GM18507 (cell line): ENCODE results near the gene WFDC1.

ENCODE experiments used
- DNase-seq: peaks from one replicate; pipeline ENCODE4 v3.0.0; 2011; ENCODE audit warnings: low read depth; ENCODE audit not compliant: insufficient read length; ENCODE audit errors: extremely low spot score
- FAIRE-seq: peaks from 2 replicates; lab custom pipeline; 2011; peaks lifted over from hg19 to GRCh38; lab: Jason Lieb, UNC

The WFDC1 gene

DNA sequence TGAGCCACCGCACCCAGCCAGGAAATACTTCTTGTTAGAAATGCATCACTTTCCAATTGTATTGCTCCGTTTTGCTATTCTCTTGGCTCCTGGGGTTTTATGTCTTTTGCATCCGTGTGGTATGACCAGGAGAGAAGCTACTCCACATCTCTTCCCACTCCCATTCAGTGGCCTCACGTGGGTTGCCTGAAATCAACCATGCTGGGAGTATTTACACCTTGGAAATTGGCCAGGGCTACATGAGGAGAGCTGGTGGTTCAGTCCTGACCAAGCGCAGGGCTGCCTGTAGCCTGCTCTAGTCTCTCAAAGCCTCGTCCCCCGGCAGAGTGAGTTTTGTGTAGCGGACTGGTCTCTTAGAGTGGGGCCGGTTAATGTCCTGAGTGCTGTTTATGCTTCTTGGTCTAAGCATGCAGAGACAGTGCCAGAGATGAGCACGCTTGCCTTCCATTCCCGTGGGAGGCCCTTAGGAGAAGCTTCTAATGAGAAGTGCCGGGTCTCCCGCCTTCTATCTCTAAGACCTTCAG is 3.8 kb downstream of the WFDC1 start:
- no peak for FAIRE-seq
- DNase-seq = no peak

DNA sequence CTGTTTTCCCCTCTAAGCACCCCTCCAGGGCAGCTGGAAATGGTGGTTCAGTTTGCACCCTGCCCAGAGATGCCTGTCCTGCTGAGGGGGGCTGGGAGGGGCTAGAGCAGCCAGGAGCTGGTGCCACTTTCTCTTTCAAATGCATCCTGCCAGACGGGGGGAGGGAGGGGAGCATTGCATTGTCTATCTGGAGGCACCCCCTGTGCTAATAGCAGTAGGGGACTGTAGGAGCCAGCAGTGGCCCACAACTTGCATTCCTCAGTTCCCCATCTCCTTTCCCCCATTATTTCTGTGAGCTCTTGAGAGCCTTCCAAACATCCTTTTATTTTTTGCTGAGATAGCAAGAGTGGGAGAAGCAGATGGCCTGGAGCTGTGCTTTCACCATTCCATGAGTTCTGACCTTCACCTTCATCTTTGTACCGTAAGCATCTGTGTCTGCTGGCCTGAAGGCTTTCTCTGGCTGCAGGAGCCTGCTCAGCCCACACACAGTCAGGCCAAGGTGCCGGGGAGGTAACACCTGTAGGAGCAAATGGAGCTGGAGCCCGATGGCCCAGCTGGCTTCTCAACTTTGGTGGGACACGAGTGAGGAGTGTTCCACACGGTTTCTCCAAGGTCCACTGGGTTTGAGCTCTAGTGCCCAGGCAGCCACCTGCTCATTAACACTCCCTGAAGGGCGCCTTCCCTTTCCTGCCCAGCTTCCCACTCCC is 5.2 kb downstream of the WFDC1 start:
- DNase-seq (no peak), FAIRE-seq (no peak)

DNA sequence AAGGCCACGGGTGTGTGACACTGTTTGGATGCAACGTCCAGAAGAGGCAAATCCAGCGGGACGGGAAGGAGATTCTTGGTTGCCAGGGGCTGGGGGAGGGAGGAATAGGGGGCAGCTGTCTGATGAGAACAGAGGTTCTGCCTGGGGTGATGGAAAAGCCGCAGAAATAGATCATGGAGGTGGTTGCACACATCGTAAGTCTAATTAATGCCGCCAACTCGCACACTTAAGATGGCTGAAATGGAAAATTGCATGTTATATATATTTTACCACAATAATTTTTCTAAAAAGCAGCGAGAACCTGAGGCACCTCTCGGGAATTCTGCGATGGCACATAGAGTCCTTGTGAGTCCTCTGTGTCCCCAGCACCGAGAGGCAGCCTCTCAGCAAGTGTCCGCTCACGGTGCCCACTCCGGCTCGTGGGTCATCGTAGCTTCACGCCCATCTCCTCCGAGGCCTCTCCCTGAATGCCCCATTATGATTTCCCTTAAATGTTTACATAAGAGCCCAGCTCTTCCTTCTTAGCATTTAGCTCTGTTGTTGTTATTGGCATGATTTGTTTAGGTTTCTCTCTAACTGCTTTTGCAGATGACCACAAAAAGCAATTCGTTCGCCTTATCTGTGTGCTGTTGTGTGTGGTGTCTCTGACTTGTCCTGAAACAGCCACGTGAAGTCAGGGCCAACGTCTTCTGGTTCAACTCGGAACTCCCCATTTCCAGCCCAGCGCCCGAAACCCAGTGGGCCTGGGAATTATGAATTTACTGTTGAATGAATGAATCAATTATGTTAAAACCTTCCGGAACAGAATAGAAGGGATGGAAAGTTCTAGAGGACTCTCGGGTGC is 7.7 kb downstream of the WFDC1 start:
- no peak for DNase-seq
- FAIRE-seq = no peak

DNA sequence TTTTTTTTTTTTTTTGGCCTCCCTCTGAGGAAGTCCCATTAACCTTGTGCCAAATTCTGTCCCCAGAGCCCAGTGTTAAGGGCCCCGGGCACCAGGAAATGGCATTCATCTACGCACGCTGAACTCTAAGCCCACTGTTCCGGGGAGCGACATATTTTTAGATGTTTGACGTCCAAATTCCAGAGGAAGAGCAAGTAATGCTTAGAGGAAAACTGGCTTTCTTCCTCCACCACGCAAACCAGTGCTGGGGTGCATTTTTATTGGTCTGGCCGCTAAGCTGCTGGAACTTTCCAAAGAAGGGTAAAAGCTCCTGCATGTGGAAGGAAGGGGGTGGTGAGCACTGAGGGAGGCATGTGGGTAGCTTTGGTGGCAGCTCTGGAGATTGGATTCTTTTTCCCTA is 8.3 kb downstream of the WFDC1 start:
- DNase-seq (no peak), FAIRE-seq (no peak)

DNA sequence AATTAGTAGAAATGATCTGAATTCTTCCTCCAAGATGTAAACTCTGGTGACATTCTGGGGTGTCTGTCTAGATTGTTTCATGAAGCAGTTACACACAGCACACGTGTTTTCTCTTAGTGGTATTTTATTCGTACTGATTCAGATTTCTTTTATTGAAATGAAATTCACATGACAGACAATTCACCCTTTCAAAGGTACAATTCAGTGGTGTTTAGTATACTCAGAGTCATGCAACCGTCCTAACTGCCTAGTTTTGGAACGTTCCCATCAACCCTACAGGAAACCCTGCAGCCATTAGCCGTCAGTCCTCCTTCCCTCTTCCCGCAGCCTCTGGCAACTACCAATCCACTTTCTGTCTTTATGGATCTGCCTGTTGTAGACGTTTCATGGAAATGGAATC is 8.8 kb downstream of the WFDC1 start:
- FAIRE-seq (no peak), DNase-seq (no peak)

DNA sequence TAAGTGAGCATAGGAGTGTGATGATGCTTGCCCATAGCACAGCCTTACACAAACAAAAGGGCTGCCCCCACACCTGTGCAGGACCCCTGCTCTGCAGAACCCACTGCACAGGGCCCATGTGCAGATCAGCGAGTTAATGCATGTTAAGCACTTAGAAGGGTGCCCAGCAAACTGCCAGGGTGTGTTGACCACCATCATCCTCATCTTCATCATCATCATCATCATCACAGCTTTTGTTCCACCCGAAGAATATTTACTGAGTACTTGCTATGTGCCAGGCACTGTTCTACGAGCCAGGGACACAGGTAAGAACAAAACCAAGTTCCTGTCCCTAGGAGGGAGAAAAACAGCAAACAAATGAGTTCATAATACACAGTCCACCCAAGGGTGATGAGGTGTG is 11.9 kb downstream of the WFDC1 start:
- no peak for DNase-seq
- FAIRE-seq = no peak

DNA sequence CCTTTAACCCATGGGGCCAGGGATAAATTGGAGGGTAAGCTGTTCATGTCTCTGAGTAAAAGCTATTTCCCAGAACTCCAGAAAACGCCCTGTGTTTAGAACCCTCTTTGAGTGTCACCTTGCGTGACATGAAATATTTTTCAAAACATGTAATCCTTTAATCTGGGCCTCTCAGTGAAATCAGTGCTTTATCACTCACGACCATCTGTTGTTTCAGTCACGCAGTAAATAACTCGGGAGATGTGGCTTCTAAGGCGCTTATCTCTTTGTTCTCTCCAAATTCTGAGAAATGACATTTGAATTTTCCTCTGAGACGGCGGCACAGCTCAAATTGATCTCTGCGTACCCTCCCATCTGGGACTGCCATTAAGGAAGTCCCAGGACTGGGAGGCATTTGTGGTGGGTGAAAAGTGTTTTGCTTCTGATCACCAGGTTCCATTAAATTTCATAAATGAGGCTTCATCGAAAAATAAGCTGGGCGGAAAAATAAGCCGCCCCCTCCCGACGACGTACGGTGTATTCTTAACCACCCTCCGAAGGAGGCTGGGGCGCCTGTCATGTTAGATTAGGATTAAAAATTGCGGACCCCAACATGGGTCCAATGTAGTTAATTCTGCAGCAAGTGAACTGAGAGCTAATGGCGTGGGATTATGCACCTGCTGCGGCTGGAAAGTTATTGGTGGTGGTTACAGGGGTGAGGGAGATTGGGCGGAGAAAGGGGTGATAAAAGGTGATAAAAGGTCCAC is 12.7 kb downstream of the WFDC1 start:
- DNase-seq (no peak), FAIRE-seq (no peak)

DNA sequence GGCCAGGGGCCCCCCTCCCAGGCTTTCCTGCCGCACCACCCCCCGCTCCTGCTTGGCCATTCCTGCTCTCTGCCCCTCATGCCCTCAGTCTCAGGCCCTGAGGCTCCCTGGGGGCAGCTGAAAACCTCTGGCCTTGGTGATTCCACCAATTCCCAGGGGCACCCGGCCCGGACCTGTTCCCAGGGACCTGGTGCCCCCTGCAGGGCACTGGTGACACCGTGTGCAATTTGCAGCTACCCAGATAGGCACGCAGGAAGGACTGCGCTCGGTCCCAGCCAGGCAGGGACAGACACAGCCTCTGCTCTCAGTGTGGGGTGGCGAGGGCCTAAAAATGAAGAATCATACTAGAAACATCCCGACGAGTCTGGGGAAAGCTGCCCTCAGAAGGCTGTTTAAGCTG is 13.4 kb downstream of the WFDC1 start:
- no peak for DNase-seq
- no peak for FAIRE-seq

DNA sequence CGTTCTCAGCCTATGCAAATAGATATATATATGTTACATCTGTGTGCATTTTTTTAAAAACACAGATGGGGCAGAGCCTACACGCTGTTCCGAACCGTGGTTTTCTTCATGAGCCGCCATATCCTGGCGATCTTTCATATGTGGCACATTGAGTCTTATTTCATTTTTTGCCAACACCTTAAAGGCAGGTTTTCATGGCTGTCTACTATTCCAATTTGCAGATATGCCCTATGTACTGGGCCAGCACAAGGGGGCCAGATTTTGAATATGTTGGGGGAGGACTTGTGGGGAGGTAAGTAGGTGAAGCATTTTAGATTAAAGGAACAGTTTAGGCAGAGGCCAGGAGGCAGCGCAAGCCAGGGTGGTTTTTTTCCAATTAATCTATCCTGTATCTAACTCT is 16.0 kb downstream of the WFDC1 start:
- DNase-seq (no peak), FAIRE-seq (no peak)

DNA sequence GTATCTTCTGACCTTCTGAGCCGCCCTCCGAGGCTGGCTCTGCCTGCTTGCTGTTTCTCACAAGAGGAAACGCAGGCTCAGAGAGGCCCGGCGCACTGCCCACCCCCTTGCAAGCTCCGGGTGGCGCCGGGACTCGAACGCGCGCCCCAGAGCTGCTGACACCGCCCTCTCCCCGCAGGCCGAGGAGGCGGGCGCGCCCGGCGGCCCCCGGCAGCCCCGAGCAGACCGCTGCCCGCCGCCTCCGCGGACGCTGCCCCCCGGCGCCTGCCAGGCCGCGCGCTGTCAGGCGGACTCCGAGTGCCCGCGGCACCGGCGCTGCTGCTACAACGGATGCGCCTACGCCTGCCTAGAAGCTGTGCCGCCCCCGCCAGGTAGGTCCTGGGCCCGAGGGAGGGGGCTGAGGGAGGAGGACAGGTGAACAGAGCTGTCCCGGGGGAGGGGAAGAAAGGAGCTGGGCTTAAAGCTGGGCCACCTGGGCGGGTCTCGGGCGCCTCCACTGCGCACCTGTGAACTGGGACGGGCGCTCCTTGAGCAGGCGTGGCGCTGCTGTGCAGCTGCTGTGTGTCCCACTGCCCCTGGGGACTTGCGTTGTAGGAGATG is 18.2 kb downstream of the WFDC1 start:
- no peak for DNase-seq
- FAIRE-seq = no peak

DNA sequence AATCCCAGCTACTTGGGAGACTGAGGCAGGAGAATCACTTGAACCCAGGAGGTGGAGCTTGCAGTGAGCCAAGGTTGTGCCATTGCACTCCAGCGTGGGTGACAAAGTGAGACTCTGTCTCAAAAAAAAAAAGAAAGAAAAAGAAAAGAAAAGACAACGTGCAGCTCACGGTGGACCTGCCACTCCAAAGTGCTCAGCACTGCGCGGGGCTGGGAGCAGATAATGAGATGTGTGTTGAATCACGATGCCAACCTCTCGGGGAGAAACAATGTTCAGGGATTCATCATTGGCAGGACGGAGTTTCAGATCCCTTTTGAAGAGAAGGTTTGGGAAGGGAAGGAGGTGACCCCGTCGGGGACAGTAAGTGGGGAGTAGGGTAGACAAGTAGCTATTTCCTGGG is 19.2 kb downstream of the WFDC1 start:
- no peak for FAIRE-seq
- no peak for DNase-seq

DNA sequence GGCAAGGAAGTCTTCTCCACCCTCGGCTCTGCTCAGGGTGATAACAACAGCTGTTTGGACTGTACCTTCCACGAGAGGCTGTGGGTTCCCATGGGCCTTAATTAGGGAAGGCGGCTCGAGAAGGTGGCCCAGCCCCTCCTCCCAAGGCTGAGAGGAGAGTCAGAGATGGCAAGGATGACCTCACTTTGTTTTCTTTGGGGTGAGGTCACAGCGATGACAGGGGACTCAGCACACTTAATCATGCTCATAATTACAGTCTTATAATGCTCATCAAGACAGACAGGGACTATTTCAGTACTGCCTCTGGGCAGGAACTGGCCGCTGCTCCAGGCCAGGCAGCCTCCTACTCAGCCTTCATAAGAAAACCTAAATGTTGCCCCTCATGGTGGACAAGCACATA is 19.7 kb downstream of the WFDC1 start:
- DNase-seq = no peak
- no peak for FAIRE-seq

DNA sequence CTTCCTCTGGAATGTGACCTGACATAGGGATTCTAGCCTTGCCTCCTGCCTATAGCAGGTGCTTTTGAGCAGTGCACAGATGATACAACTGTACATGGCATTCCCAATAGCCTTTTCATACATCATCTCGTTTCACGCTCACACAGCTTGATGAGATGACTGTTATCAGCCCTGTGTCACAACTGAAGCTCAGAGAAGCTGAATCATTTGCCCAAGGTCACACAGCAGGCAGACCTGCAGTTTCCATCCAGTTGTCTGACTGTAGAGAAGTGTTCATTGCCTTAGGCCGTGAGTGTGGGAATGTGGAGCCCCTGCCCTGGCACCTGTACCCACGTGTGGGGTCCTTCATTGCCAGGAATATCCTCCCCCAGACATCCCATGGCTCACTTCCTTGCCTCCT is 20.1 kb downstream of the WFDC1 start:
- FAIRE-seq = no peak
- no peak for DNase-seq

DNA sequence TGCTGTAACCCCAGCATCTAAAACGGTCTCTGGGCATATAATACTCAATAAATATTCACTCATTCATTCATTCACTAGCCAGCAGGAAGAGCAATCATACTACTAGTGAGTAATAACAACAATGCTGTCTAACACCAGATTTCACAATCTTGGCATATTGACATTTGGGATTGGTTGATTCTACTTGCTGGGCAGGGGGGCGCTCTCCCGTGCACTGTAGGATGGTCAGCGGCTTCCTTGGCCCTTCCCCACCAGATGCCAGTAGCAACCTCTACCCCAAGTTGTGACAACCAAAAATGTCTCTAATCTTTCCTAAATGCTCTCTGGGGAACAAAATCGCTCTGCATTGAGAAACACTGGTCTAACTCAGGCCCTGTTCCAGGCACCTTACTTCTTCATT is 20.7 kb downstream of the WFDC1 start:
- DNase-seq (no peak), FAIRE-seq (no peak)

DNA sequence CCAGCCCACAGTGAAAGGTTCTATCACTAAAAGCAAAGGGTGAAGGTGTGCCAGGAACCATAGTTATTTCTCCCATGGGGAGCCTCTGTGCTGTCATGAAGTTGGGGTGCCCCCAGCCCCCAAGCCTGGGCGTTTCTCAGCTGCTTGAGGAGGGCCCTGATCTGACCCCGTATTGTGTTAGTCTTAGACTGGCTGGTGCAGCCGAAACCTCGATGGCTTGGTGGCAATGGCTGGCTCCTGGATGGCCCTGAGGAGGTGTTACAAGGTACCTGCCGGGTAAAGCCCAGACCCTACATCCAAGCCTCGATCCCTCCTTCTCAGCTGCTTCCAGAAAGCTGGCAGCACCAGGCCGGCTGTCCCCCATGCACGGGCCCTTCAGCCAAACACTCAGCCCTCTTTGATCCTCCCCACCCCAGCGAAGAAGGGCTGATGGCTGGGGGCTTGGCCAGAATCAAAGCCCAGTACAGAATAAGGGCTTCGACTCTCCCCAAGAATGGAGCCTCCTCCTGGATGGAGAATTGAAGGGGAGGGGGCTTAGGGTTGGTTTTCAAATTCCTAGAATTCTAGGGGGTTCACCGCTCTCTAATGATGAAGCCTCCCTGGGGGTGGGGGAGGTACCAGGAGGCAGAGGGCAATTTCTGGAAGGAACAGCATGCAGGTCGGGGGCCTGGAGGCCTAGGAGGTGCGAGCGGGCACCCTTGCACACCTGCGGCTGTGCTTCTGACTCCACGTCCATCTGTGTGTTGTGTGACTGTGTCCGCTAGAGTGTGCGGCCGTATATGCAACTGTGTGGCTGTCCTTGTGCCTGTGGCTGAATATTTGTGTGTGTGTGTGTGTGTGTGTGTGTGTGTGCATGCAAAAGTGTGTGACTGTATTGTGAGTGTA is 23.7 kb downstream of the WFDC1 start:
- no peak for DNase-seq
- no peak for FAIRE-seq

DNA sequence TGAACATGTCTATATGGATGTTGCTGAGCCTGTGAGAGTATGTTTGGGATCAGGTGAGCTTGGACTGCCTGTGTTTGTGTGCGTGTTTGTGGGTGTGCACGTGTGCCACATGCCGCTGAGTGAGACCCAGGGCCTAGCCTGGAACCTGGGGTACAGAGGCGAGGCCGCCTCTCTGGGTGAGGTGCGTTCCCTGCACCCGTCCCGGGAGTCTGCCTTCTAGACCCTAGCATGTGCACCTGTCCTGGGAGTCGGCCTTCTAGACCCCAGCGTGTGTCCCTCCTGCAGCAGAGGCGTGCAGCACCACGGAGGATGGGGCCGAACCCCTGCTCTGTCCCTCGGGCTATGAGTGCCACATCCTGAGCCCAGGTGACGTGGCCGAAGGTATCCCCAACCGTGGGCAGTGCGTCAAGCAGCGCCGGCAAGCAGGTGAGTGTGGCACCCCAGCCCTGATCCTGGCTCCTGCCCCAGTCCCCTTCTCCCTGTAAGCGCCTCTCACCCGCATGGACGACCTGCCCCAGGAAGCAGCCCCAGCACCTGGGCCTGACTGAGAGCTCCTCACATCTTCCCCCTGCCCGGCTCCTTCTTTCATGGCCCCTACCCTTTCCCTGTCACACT is 24.6 kb downstream of the WFDC1 start:
- FAIRE-seq = no peak
- no peak for DNase-seq

DNA sequence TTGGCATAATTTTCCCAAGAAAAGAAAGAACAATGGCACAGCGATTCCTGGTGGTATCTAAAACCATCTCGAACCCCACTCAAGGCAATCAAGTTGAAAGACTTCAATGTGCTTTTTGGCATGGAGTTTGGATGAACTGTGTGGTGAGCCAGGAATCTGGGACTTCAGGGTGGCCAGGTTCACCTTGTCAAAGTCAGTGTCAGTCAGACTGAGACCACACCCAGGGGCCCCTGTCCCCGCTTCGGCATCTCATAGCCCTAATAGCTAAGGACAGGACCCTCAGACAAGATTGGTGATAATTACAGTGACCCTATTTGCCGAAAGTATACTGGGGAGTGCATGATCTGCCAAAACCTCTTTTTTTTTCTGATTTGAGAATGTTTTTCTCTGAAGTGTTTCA is 25.8 kb downstream of the WFDC1 start:
- DNase-seq = no peak
- FAIRE-seq = no peak

DNA sequence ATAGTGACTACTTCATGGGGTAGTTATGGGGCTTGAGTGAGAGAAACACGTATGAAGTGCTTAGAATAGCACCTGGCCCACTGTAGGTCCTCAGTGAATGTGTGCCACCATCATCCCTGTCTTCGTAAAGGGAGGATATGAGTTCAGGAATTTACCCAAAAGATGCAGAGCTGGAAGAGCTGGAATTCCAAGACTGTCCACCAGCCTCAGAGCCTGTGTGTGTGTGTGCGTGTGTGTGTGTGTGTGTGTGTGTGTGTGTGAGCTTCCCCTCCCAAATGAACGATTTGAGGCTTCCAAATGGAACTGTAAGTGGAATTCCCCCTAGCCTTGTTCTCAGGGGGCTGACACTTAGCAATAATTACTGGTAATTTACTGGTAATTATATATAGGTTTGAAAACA is 27.3 kb downstream of the WFDC1 start:
- FAIRE-seq = no peak
- DNase-seq = no peak

DNA sequence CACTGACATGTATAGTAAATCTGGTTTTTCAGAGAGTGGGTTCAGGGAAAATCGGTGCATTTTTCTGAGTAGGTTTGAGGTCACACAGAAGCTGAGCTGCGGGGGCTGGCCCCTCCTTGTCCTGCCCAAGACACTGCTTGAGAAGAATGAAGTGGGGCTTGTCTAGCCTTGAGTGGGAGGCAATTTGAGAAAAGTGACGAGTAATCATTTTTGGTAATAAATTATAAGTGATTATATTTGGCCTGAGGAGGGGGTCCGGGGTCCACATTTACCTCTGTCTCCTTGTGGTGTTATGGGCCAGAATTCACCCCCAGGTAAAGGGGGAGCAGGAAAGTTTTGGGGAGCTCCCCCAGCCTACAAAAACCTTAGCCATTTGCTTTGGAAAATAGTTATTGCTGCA is 28.1 kb downstream of the WFDC1 start:
- no peak for FAIRE-seq

More for the DNA sequence above, 28.1 kb downstream of the WFDC1 start:
- DNase-seq = no peak
